Measurements from ENCODE around the gene LIMS3. TPM values are rescaled to one million over a fixed set of nuclear protein-coding genes. Genes with fewer than 3 reads are reported as not detected.
"Not testable (repeated sequence)": the region's sequence is repeated elsewhere in the genome, so short reads cannot be mapped to it uniquely, and the experiment has no call there.

The LIMS3 gene
- total RNA-seq, 2 experiments from 2014 or later, result 1.1 to 2.1 TPM

DNA sequence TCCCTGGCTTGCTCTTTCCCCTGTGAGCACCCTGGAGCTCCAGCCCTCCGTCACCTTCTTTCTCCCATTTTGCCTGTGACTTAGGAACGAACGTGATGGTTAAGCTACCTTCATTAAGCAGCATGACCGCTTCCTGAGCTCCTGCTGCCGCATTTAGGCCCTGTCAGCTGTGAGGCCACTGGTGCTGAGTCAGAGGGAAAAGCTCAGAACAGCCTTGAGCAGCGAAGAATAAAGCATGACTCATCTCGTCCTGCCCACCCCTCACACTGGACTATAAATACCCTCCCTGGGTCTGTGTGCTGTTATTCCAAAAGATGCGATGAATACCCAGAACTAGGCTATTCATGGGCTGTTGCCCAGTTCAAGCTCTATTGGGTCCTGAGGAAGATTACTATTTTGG is 7.3 kb downstream of the LIMS3 start:
- BruUV-seq (replicated peaks); H2AFZ ChIP-seq (ENCODE audit: low read length); CTCF ChIA-PET (ENCODE audit: unreplicated experiment); H3K27ac ChIP-seq (ENCODE audit: low read depth, low read length, poor library complexity, severe bottlenecking); H3K4me1 ChIP-seq (ENCODE audit: insufficient read depth, low read length, poor library complexity, severe bottlenecking); POLR2A ChIA-PET; H3K36me3 ChIP-seq (ENCODE audit: insufficient read depth, low read length); intact Hi-C loops (cut with micrococcal nuclease; ENCODE audit: unreplicated experiment); H3K4me3 ChIP-seq (ENCODE audit: low read depth, low read length, poor library complexity, severe bottlenecking); H3K79me2 ChIP-seq (ENCODE audit: insufficient read depth, low read depth, low read length); H4K20me1 ChIP-seq (ENCODE audit: insufficient read depth, low read length); H3K4me2 ChIP-seq (ENCODE audit: low read length); DNase-seq (ENCODE audit: low spot score); H3K9me2 ChIP-seq (ENCODE audit: insufficient read depth, low read length); H3K9me3 ChIP-seq (ENCODE audit: low read length): not testable (repeated sequence)

DNA sequence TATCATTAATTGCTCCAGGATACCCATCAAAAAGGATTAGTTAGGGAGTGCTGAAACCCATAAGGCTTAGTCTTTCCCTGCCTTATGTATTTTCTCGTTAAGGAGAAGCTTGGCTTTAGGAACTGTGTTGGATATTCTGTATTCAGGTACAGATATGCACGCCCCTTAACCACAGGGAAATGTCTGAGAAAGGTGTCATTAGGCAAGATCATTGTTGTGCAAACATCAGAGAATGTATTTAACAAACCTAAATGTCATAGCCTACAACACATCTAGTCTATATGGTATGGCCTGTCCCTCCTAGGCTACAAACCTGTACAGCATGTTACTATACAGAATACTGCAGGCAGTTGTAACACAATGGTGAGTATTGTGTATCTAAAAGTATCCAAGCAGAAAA is 10.1 kb downstream of the LIMS3 start:
- BruUV-seq (replicated peaks); H3K9me2 ChIP-seq (ENCODE audit: insufficient read depth, low read length); H3K9me3 ChIP-seq (ENCODE audit: low read length); intact Hi-C loops (cut with micrococcal nuclease; ENCODE audit: unreplicated experiment); H3K4me2 ChIP-seq (ENCODE audit: low read length); POLR2A ChIA-PET; H3K27ac ChIP-seq (ENCODE audit: low read depth, low read length, poor library complexity, severe bottlenecking); DNase-seq (ENCODE audit: low spot score); H3K36me3 ChIP-seq (ENCODE audit: insufficient read depth, low read length); H3K4me3 ChIP-seq (ENCODE audit: low read depth, low read length, poor library complexity, severe bottlenecking); CTCF ChIA-PET (ENCODE audit: unreplicated experiment); H3K79me2 ChIP-seq (ENCODE audit: insufficient read depth, low read depth, low read length); H4K20me1 ChIP-seq (ENCODE audit: insufficient read depth, low read length); H3K4me1 ChIP-seq (ENCODE audit: insufficient read depth, low read length, poor library complexity, severe bottlenecking); H2AFZ ChIP-seq (ENCODE audit: low read length): not testable (repeated sequence)

- BruUV-seq (replicated peaks); intact Hi-C loops (cut with micrococcal nuclease; ENCODE audit: unreplicated experiment); DNase-seq (ENCODE audit: low spot score): not testable (repeated sequence)
These were observed 12.3 kb downstream of the LIMS3 start for GRCh38 chr2:109910789-109911188.

GRCh38 chr2:109913911-109914310 is 15.4 kb downstream of the LIMS3 start:
- BruUV-seq (replicated peaks); DNase-seq (ENCODE audit: low spot score); H3K4me2 ChIP-seq (ENCODE audit: low read length); H3K9me2 ChIP-seq (ENCODE audit: insufficient read depth, low read length); POLR2A ChIA-PET; intact Hi-C loops (cut with micrococcal nuclease; ENCODE audit: unreplicated experiment); H3K36me3 ChIP-seq (ENCODE audit: insufficient read depth, low read length); H4K20me1 ChIP-seq (ENCODE audit: insufficient read depth, low read length); CTCF ChIA-PET (ENCODE audit: unreplicated experiment); H3K27ac ChIP-seq (ENCODE audit: low read depth, low read length, poor library complexity, severe bottlenecking); H3K79me2 ChIP-seq (ENCODE audit: insufficient read depth, low read depth, low read length); H2AFZ ChIP-seq (ENCODE audit: low read length); H3K4me3 ChIP-seq (ENCODE audit: low read depth, low read length, poor library complexity, severe bottlenecking); H3K4me1 ChIP-seq (ENCODE audit: insufficient read depth, low read length, poor library complexity, severe bottlenecking); H3K9me3 ChIP-seq (ENCODE audit: low read length): not testable (repeated sequence)

More at GRCh38 chr2:109910789-109911188, 12.3 kb downstream of the LIMS3 start:
- H3K4me1 ChIP-seq (ENCODE audit: insufficient read depth, low read length, poor library complexity, severe bottlenecking); H3K36me3 ChIP-seq (ENCODE audit: insufficient read depth, low read length); H3K4me3 ChIP-seq (ENCODE audit: low read depth, low read length, poor library complexity, severe bottlenecking); H3K4me2 ChIP-seq (ENCODE audit: low read length); H3K9me2 ChIP-seq (ENCODE audit: insufficient read depth, low read length); CTCF ChIA-PET (ENCODE audit: unreplicated experiment); H4K20me1 ChIP-seq (ENCODE audit: insufficient read depth, low read length); H3K79me2 ChIP-seq (ENCODE audit: insufficient read depth, low read depth, low read length); H2AFZ ChIP-seq (ENCODE audit: low read length); H3K27ac ChIP-seq (ENCODE audit: low read depth, low read length, poor library complexity, severe bottlenecking); POLR2A ChIA-PET; H3K9me3 ChIP-seq (ENCODE audit: low read length): not testable (repeated sequence)

GRCh38 chr2:109914552-109914951 is 16.1 kb downstream of the LIMS3 start:
- H3K36me3 ChIP-seq (ENCODE audit: insufficient read depth, low read length); H4K20me1 ChIP-seq (ENCODE audit: insufficient read depth, low read length); CTCF ChIA-PET (ENCODE audit: unreplicated experiment); H3K9me3 ChIP-seq (ENCODE audit: low read length); H3K79me2 ChIP-seq (ENCODE audit: insufficient read depth, low read depth, low read length); H3K27ac ChIP-seq (ENCODE audit: low read depth, low read length, poor library complexity, severe bottlenecking); H2AFZ ChIP-seq (ENCODE audit: low read length); intact Hi-C loops (cut with micrococcal nuclease; ENCODE audit: unreplicated experiment); DNase-seq (ENCODE audit: low spot score); BruUV-seq (replicated peaks); POLR2A ChIA-PET; H3K9me2 ChIP-seq (ENCODE audit: insufficient read depth, low read length); H3K4me3 ChIP-seq (ENCODE audit: low read depth, low read length, poor library complexity, severe bottlenecking); H3K4me2 ChIP-seq (ENCODE audit: low read length); H3K4me1 ChIP-seq (ENCODE audit: insufficient read depth, low read length, poor library complexity, severe bottlenecking): not testable (repeated sequence)

DNA sequence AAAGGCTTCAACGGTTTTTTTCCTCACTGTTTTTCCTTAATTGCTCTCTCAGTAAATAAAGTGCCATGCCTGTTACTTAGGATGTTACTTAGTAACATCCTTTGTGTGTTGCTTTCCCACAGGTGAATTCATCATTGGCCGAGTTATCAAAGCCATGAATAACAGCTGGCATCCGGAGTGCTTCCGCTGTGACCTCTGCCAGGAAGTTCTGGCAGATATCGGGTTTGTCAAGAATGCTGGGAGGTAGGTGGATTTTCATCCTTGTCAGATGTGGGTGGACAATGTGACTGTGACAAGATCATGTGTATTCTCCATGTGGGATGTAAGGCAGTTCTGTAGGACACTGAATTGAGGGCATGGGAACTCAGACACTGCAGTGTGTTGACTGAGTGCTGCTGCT is 17.3 kb downstream of the LIMS3 start:
- H3K36me3 ChIP-seq (ENCODE audit: insufficient read depth, low read length); POLR2A ChIA-PET; H2AFZ ChIP-seq (ENCODE audit: low read length); H3K9me2 ChIP-seq (ENCODE audit: insufficient read depth, low read length); H3K79me2 ChIP-seq (ENCODE audit: insufficient read depth, low read depth, low read length); H3K27ac ChIP-seq (ENCODE audit: low read depth, low read length, poor library complexity, severe bottlenecking); H3K4me2 ChIP-seq (ENCODE audit: low read length); intact Hi-C loops (cut with micrococcal nuclease; ENCODE audit: unreplicated experiment); BruUV-seq (replicated peaks); DNase-seq (ENCODE audit: low spot score); H4K20me1 ChIP-seq (ENCODE audit: insufficient read depth, low read length); H3K4me3 ChIP-seq (ENCODE audit: low read depth, low read length, poor library complexity, severe bottlenecking); H3K9me3 ChIP-seq (ENCODE audit: low read length); H3K4me1 ChIP-seq (ENCODE audit: insufficient read depth, low read length, poor library complexity, severe bottlenecking); CTCF ChIA-PET (ENCODE audit: unreplicated experiment): not testable (repeated sequence)

- H3K4me2 ChIP-seq (ENCODE audit: low read length); H3K36me3 ChIP-seq (ENCODE audit: insufficient read depth, low read length); BruUV-seq (replicated peaks); intact Hi-C loops (cut with micrococcal nuclease; ENCODE audit: unreplicated experiment); H3K9me3 ChIP-seq (ENCODE audit: low read length); CTCF ChIA-PET (ENCODE audit: unreplicated experiment); H3K9me2 ChIP-seq (ENCODE audit: insufficient read depth, low read length); H3K4me1 ChIP-seq (ENCODE audit: insufficient read depth, low read length, poor library complexity, severe bottlenecking); POLR2A ChIA-PET; DNase-seq (ENCODE audit: low spot score); H3K79me2 ChIP-seq (ENCODE audit: insufficient read depth, low read depth, low read length); H3K4me3 ChIP-seq (ENCODE audit: low read depth, low read length, poor library complexity, severe bottlenecking); H3K27ac ChIP-seq (ENCODE audit: low read depth, low read length, poor library complexity, severe bottlenecking); H4K20me1 ChIP-seq (ENCODE audit: insufficient read depth, low read length); H2AFZ ChIP-seq (ENCODE audit: low read length): not testable (repeated sequence)
These were observed 21.7 kb downstream of the LIMS3 start for GRCh38 chr2:109920162-109920561.
